ENCODE measurements around the gene ARHGEF7. TPM values are rescaled to one million over a fixed set of nuclear protein-coding genes. Genes with fewer than 3 reads are reported as not detected.
A peak's percentile ranks its signal among the peaks of the same experiment; 100 is the strongest.
"Not testable (repeated sequence)": the region's sequence is repeated elsewhere in the genome, so short reads cannot be mapped to it uniquely, and the experiment has no call there.

ARHGEF7 gene
- total RNA-seq, 2 experiments from 2014 or later: 53.1 to 53.4 TPM

DNA sequence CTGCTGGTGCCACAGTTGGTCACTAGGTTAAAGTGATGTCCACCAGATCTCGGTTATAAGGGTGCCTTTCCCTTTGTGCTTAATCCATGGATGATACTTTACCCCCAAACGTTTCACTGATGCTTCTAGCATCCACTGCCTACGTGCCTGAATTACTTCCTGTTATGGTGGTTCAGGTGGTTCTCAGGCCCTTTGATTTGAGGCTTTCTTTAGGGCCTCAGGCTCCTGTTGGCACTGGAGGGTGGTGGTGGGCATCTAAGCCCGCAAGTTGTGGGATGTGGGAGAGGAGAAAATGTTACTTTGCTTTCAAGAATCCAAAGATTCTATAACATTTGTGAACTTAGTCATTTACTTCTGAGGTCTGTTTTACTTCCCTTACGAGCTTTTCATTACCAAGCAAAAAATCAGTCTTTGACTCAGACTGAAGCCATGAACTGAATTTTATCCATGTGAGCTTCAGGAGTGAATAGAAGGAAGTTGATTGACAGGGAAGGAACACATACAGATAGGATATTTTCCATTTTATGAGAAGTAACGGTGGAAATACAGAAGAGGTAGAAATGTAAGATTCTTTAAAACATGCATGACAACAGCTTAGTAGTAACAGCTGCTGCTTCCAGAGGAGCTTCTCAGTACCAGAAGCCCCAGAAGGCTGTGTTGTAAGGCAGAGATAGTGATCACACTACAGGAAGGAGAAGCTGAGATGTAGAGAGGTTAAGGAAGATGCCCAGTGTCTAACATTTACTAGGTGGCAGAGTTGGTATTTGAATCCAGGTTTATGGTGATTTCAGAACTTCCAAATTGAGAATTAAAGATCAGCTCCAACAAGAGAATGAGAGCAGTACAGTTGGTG is 65.0 kb downstream of the ARHGEF7 start:
- intact Hi-C loops (cut with micrococcal nuclease): loop anchor here (2.0 to 10.0 kb wide), 5 partner anchors 23 to 465 kb away; partner anchors contain the start of genes ANKRD10 and ING1
- H3K9me3 Mint-ChIP-seq: peaks cover 6% of the 10 kb centered on the region
- peaks cover 26% of the 10 kb centered on the region for H3K36me3 Mint-ChIP-seq
- CTCF ChIA-PET: interaction anchor here (1.2 kb wide), 1 partner anchor 9 kb away, joined by 3 read pairs; no protein-coding TSS in a partner anchor
- peak overlapping the region; percentile 86 for H3K27ac Mint-ChIP-seq
- H3K27me3 Mint-ChIP-seq: no peaks in the 10 kb centered on the region
- POLR2A ChIA-PET: interaction anchor here (1.1 kb wide), 1 partner anchor 27 kb away, joined by 3 read pairs; no protein-coding TSS in a partner anchor
- peaks cover 88% of the 10 kb centered on the region for H3K4me1 Mint-ChIP-seq (ENCODE audit: low read depth)
- DNase-seq: peak; percentile 41
- H3K4me3 Mint-ChIP-seq: no peak overlapping the region

DNA sequence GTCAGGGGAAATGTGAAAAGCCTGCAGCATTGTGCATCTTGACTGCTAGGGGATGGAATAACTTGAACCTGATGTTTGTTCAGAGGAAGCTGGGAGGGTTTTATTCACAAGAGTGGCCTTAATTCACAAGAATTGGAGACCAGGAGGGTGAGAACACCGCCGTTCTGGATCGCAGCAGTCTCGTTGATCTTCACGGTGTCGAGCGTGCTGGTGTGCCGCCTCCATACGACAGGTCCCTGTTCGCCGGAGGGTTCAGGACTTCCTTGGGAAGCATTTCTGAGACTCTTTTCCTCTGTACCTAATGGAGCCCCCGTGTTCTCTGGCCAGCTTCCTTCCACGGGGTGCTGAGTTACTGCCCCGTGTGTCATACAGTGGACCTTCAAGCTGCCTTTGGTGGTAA is 66.9 kb downstream of the ARHGEF7 start:
- Mint-ChIP-seq H3K4me3 (no peak overlapping the region), H3K27ac (no peak overlapping the region), H3K9me3 (no peaks in the 10 kb centered on the region), H3K27me3 (no peaks in the 10 kb centered on the region), H3K36me3 (peaks cover 13% of the 10 kb centered on the region), H3K4me1 (ENCODE audit: low read depth) (peaks cover 86% of the 10 kb centered on the region)
- ChIA-PET POLR2A (no interaction called here), CTCF (interaction anchor here (1.4 to 2.0 kb wide), 2 partner anchors 24 to 115 kb away, joined by 4 to 5 read pairs; no protein-coding TSS in a partner anchor)
- intact Hi-C loops (cut with micrococcal nuclease): loop anchor here (2.0 to 10.0 kb wide), 5 partner anchors 21 to 467 kb away; partner anchors contain the start of genes ANKRD10 and ING1
- no peak for DNase-seq

DNA sequence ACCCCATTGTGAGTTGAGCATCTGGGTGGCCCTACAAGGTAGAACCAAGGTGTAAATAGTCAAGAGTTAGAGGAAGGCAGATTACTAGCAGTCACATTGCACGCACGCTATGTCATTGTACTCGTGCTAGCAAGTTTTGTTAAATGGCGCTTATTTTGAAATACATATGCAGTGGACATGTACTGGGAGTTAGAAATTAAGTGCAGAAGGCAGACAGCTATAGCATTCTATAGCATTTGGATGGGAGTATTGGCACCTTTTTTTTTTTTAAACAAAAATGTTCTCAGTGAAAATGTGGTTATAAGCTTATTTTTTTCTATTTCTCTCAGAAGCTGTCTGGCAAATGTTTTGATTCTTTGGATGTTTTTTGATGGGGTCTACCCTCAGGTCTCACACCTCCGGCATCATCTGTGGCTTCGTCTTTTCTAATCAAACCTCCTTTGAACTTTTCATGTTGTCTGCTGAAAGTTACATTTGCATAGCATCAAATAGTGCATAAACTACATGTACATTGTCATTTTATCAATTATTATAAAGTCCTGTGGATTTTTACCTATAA is 68.1 kb downstream of the ARHGEF7 start:
- H3K27ac Mint-ChIP-seq: peak overlapping the region; percentile 38
- POLR2A ChIA-PET: no interaction called here
- no peak for DNase-seq
- H3K4me1 Mint-ChIP-seq (ENCODE audit: low read depth): peaks cover 84% of the 10 kb centered on the region
- no peaks in the 10 kb centered on the region for H3K9me3 Mint-ChIP-seq
- no peaks in the 10 kb centered on the region for H3K27me3 Mint-ChIP-seq
- CTCF ChIA-PET: interaction anchor here (1.4 to 2.0 kb wide), 2 partner anchors 25 to 116 kb away, joined by 4 to 5 read pairs; no protein-coding TSS in a partner anchor
- H3K36me3 Mint-ChIP-seq: peaks cover 6% of the 10 kb centered on the region
- intact Hi-C loops (cut with micrococcal nuclease): loop anchor here (10.0 kb wide), 3 partner anchors 238 to 468 kb away; partner anchors contain the start of genes ANKRD10 and ING1
- no peak overlapping the region for H3K4me3 Mint-ChIP-seq

DNA sequence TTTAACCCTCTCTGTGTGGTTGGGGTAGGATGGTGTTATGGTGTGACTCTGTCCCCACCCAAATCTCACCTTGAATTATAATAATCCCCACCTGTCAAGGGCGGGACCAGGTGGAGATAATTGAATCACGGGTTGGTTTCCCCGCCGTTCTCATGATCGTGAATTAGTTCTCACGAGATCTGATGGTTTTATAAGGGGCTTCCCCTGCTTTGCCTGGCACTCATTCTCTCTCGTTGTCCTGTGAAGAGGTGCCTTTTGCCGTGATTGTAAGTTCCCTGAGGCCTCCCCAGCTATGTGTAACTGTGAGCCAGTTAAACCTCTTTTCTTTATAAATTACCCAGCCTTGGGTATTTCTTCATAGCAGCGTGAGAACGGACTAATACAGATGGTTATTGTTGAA is 68.8 kb downstream of the ARHGEF7 start:
- peaks cover 6% of the 10 kb centered on the region for H3K36me3 Mint-ChIP-seq
- POLR2A ChIA-PET: no interaction called here
- H3K4me3 Mint-ChIP-seq: no peak overlapping the region
- H3K4me1 Mint-ChIP-seq (ENCODE audit: low read depth): peaks cover 86% of the 10 kb centered on the region
- DNase-seq: no peak
- intact Hi-C loops (cut with micrococcal nuclease): loop anchor here (10.0 kb wide), 3 partner anchors 239 to 469 kb away; partner anchors contain the start of genes ANKRD10 and ING1
- no peaks in the 10 kb centered on the region for H3K9me3 Mint-ChIP-seq
- H3K27ac Mint-ChIP-seq: peak overlapping the region; percentile 80
- CTCF ChIA-PET: interaction anchor here (1.3 kb wide), 1 partner anchor 33 kb away, joined by 4 read pairs; no protein-coding TSS in a partner anchor
- no peaks in the 10 kb centered on the region for H3K27me3 Mint-ChIP-seq

DNA sequence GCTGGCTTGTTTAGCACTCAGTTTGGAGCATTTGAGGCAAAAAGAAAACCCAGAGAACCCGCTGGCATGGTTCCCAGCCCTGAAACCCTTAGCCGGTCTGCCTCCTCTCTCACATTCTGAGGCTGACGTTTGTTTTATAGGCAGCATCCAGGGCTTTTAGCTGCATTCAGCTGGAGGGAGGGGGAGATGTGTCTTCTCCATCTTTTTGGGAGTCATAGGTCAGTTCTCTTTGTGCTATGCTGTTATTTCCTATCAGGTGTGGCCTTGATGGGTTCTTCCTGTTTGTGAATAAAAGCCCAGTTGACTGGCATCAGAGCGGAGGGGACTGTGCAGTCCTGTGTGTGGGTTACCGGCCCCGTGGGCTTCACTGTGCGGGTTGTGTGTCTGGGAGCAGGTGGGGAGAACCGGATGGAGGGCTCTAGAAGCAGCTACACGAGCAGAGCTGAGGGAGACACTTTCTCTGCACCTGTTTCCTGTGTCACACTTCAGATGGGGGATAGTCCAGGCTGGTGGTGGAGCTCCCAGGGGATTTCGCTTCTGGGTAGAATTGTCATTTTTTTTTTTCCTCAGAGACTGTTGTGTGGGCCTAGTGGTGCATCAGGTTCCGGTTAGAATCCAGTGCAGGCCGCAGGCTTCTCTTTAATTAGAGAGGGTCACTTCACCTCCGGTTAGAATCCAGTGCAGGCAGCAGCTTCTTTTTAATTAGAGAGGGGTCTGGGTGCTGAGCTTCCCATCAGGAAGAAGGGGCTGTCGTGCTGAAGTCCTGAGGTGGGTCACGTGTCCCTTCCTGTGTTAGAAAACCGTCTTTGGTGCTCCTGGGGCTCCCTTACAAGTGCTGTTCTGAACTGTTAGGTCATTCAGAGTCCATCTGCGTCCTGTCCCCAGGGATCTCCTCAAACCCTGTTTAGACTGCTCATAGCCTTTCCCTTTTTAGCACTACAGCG is 69.6 kb downstream of the ARHGEF7 start:
- peak; percentile 60 for DNase-seq
- peaks cover 6% of the 10 kb centered on the region for H3K36me3 Mint-ChIP-seq

DNA sequence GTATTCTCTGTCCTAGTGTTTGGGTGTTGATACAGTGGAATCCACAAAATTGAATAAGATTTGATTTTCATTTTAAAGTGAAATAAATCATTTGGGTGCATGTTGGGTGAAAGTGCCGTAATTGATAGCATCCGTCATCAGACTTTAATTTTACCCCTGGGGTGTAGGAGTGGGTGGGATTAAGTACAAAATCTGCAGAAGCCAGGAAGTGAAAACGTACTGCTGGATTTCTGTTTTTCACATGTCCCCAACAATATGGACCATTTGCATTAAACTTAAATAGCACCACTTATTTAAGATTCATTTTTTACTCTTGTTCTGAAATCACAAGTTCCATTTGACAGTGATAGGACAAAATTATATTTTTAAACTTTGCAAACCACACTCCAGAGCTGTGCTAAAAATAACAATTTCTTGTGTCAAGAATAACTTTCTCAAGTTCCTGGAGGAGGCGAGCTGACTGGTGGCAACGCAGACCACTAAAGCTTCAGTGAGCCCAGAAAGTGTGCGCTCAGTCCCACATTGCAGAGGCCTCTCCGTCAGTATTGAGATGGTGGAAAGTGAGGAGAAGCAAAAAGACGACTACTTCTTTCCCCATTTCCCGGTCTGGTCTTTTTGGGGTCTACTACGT is 71.3 kb downstream of the ARHGEF7 start:
- no peak for DNase-seq
- ChIA-PET POLR2A (no interaction called here), CTCF (no interaction called here)
- Mint-ChIP-seq H3K4me3 (no peak overlapping the region), H3K27ac (no peak overlapping the region), H3K27me3 (no peaks in the 10 kb centered on the region), H3K9me3 (no peaks in the 10 kb centered on the region), H3K36me3 (peaks cover 2% of the 10 kb centered on the region), H3K4me1 (ENCODE audit: low read depth) (peaks cover 88% of the 10 kb centered on the region)
- intact Hi-C loops (cut with micrococcal nuclease): loop anchor here (10.0 kb wide), 3 partner anchors 242 to 472 kb away; partner anchors contain the start of genes ANKRD10 and ING1

More for the DNA sequence above, 69.6 kb downstream of the ARHGEF7 start:
- intact Hi-C loops (cut with micrococcal nuclease): loop anchor here (10.0 kb wide), 3 partner anchors 240 to 470 kb away; partner anchors contain the start of genes ANKRD10 and ING1
- Mint-ChIP-seq H3K9me3 (no peaks in the 10 kb centered on the region), H3K4me1 (ENCODE audit: low read depth) (peaks cover 88% of the 10 kb centered on the region), H3K27ac (peak overlapping the region; percentile 80), H3K4me3 (peak overlapping the region; percentile 48), H3K27me3 (no peaks in the 10 kb centered on the region)
- POLR2A ChIA-PET: interaction anchor here (0.7 kb wide), 1 partner anchor 14 kb away, joined by 5 read pairs; no protein-coding TSS in a partner anchor
- CTCF ChIA-PET: interaction anchor here (0.7 to 1.3 kb wide), 2 partner anchors 32 to 116 kb away, joined by 4 read pairs; no protein-coding TSS in a partner anchor

DNA sequence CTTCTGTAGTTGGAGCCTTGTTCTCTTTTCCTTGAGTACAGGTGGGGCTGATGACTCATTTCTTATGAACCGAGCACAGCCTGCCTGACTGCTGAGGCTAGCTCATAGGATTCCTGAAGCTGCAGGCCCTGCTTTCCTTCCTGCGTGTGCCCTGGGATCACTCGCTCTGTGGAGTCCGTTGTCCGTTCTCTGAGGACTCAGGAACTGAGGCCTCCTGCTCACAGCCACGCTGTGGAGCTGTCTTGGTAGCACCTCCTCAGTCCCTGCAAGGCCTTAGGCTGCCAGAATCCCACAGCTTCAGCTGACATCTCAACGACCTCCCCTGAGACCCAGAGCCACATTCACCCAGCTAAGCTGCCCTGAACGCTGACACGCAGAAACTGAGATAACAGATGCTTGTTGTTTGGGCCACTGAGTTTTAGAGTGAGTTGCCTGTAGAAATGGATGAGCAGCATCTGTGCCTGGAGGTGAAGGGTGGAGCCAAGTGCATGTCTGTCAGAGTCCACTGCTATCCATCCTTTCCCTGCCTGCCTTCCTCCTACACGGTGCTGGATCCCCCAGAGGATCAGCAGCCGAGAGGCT is 72.9 kb downstream of the ARHGEF7 start:
- DNase-seq: peak; percentile 17
- Mint-ChIP-seq H3K27me3 (no peaks in the 10 kb centered on the region), H3K4me1 (ENCODE audit: low read depth) (peaks cover 82% of the 10 kb centered on the region), H3K36me3 (no peaks in the 10 kb centered on the region), H3K4me3 (peak overlapping the region; percentile 67), H3K27ac (no peak overlapping the region), H3K9me3 (no peaks in the 10 kb centered on the region)
- ChIA-PET POLR2A (interaction anchor here (1.3 kb wide), 1 partner anchor 35 kb away, joined by 3 read pairs; no protein-coding TSS in a partner anchor), CTCF (interaction anchor here (1.2 kb wide), 1 partner anchor 42 kb away, joined by 4 read pairs; no protein-coding TSS in a partner anchor)
- intact Hi-C loops (cut with micrococcal nuclease): loop anchor here (2.0 to 10.0 kb wide), 4 partner anchors 33 to 473 kb away; partner anchors contain the start of genes ANKRD10 and ING1

DNA sequence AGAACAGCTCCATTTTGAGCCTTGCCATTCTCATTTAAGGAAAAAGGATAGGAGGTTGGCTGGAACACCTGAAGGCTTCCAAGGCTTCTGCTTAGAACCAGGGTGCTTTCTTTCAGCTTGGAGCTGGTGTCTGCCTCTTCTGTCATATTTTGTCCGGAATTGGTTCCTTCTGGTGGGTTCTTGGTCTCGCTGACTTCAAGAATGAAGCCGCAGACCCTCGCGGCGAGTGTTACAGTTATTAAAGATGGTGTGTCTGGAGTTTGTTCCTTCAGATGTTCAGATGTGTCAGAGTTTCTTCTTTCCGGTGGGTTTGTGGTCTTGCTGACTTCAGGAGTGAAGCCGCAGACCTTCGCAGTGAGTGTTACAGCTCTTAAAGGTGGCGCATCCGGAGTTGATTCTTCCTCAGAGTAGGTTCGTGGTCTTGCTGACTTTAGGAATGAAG is 74.0 kb downstream of the ARHGEF7 start:
- ChIA-PET CTCF (interaction anchor here (1.0 to 1.3 kb wide), 6 partner anchors 9 to 121 kb away, joined by 3 to 6 read pairs (median 4); no protein-coding TSS in a partner anchor), POLR2A (interaction anchor here (0.6 to 1.3 kb wide), 5 partner anchors 32 to 329 kb away, joined by 3 read pairs; no protein-coding TSS in a partner anchor)
- intact Hi-C loops (cut with micrococcal nuclease): loop anchor here (1.0 to 10.0 kb wide), 5 partner anchors 13 to 474 kb away; partner anchors contain the start of genes ANKRD10 and ING1
- not testable (repeated sequence) for H3K27me3 Mint-ChIP-seq, H3K9me3 Mint-ChIP-seq, H3K36me3 Mint-ChIP-seq
- Mint-ChIP-seq H3K27ac (peak overlapping the region; percentile 59), H3K4me1 (ENCODE audit: low read depth) (peaks cover 79% of the 10 kb centered on the region), H3K4me3 (peak overlapping the region; percentile 67)
- peak; percentile 82 for DNase-seq

DNA sequence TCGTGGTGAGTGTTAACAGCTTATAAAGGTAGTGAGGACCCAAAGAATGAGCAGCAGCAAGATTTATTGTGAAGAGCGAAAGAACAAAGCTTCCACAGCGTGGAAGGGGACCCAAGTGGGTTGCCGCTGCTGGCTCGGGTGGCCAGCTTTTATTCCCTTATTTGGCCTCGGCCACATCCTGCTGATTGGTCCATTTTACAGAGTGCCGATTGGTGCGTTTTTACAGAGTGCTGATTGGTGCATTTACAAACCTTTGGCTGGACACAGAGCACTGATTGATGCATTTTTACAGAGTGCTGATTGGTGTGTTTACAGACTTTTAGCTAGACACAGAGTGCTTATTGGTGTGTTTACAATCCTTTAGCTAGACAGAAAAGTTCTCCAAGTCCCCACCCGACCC is 74.4 kb downstream of the ARHGEF7 start:
- H3K36me3 Mint-ChIP-seq, H3K27me3 Mint-ChIP-seq, DNase-seq, H3K9me3 Mint-ChIP-seq: not testable (repeated sequence)
- ChIA-PET CTCF (interaction anchor here (1.0 to 1.3 kb wide), 5 partner anchors 9 to 122 kb away, joined by 3 to 6 read pairs (median 3); no protein-coding TSS in a partner anchor), POLR2A (interaction anchor here (0.8 to 1.3 kb wide), 3 partner anchors 36 to 250 kb away, joined by 3 read pairs; no protein-coding TSS in a partner anchor)
- Mint-ChIP-seq H3K27ac (peak overlapping the region; percentile 59), H3K4me1 (ENCODE audit: low read depth) (peaks cover 79% of the 10 kb centered on the region), H3K4me3 (peak overlapping the region; percentile 67)
- intact Hi-C loops (cut with micrococcal nuclease): loop anchor here (1.0 to 10.0 kb wide), 5 partner anchors 13 to 475 kb away; partner anchors contain the start of genes ANKRD10 and ING1

DNA sequence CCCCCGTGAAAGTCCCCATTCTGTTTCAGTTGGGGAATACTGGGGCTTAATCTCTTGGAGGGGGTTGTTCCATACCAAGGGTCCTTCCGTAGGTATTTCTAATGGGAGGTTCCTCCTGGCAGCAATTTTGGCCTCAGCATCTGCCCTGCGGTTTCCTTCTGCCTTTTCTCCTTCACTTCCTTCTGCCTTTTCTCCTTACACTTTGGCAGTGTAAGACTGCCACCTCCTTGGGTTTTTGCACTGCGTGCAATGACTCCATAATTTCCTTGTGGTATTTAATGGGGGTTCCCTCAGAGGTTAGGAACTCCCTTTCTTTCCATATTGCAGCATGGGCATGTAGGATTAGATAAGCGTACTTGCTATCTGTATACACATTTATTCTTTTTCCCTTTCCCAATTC is 78.1 kb downstream of the ARHGEF7 start:
- CTCF ChIA-PET; H3K27me3 Mint-ChIP-seq; POLR2A ChIA-PET; H3K9me3 Mint-ChIP-seq; H3K4me3 Mint-ChIP-seq; DNase-seq; H3K27ac Mint-ChIP-seq; intact Hi-C loops (cut with micrococcal nuclease): not testable (repeated sequence)
- Mint-ChIP-seq H3K36me3 (peaks cover 17% of the 10 kb centered on the region), H3K4me1 (ENCODE audit: low read depth) (peaks cover 54% of the 10 kb centered on the region)
